Measurements from ENCODE around the gene SPX. TPM values are rescaled to one million over a fixed set of nuclear protein-coding genes. Genes with fewer than 3 reads are reported as not detected.

Gene SPX
- total RNA-seq, 4 donors from 2014 or later, result 1.5 to 2.4 (median 1.6) TPM; not detected in 1

DNA sequence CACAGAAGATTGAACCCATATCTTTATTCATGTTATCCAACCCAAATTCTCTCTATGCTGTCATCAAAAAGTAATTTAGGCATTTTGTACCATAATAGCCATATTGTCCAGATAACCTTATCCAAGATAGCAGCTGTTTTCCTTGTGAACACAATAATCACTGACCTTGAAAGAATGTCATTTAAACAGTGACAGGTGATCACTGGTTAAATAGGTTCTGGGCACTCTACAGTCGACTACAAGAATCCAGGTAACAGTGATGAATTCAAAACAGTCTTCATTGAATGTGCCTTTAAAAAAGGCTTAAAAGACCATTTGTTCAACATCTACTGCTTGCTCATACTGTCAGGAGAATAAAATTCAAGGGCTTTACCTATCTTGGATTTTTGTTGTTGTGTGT lies 4.6 kb upstream of the SPX start:
- 62 to 64% methylated on average over 1 of the region's 1 CpG for WGBS, 2 donors
- Histone ChIP-seq H3K4me1 (no peaks in the 10 kb centered on the region), H3K36me3 (peaks cover 0 to 11% (median 0%) of the 10 kb centered on the region in 3 donors), H3K4me3 (no peak overlapping the region), H3K27me3 (peaks cover 0 to under 1% of the 10 kb centered on the region in 2 donors), H3K9me3 (no peaks in the 10 kb centered on the region), H3K27ac (no peak overlapping the region)
- no peak for DNase-seq (ENCODE audit: low spot score in 2 of 2)
- TF ChIP-seq POLR2A (IDR thresholded peaks at IDR 0.05) (no peak), EP300 (IDR thresholded peaks at IDR 0.05) (no peak)
- TF ChIP-seq, protein P1, sequence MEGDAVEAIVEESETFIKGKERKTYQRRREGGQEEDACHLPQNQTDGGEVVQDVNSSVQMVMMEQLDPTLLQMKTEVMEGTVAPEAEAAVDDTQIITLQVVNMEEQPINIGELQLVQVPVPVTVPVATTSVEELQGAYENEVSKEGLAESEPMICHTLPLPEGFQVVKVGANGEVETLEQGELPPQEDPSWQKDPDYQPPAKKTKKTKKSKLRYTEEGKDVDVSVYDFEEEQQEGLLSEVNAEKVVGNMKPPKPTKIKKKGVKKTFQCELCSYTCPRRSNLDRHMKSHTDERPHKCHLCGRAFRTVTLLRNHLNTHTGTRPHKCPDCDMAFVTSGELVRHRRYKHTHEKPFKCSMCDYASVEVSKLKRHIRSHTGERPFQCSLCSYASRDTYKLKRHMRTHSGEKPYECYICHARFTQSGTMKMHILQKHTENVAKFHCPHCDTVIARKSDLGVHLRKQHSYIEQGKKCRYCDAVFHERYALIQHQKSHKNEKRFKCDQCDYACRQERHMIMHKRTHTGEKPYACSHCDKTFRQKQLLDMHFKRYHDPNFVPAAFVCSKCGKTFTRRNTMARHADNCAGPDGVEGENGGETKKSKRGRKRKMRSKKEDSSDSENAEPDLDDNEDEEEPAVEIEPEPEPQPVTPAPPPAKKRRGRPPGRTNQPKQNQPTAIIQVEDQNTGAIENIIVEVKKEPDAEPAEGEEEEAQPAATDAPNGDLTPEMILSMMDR (IDR thresholded peaks at IDR 0.05), result no peak

DNA sequence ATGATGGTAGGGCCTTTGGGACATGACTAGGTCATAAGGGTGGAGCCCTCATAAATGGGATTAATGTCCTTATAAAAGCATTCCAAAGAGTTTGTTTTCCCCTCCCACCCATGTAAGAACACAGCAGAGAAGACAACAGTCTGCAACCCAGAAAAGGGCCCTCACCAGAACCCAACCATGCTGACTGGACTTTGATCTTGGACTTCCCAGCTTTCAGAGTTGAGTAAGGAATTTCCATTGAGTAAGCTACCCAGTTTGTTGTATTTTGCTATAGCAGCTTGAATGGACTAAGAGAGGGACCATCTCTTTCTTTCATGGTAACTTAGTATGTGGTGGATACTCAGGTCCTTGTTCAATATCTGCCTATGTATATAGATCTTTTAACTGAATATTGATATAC lies 2.9 kb upstream of the SPX start:
- H3K36me3 ChIP-seq, result peaks cover 0 to 11% (median 0%) of the 10 kb centered on the region in 3 donors
- peaks cover 0 to 11% of the 10 kb centered on the region in 2 donors for H3K27me3 ChIP-seq
- no peaks in the 10 kb centered on the region for H3K9me3 ChIP-seq
- no peak overlapping the region for H3K4me3 ChIP-seq
- H3K4me1 ChIP-seq, result peaks cover 0 to 15% (median 2%) of the 10 kb centered on the region in 4 donors
- TF ChIP-seq POLR2A (IDR thresholded peaks at IDR 0.05) (no peak), EP300 (IDR thresholded peaks at IDR 0.05) (no peak)
- TF ChIP-seq, protein P1 (IDR thresholded peaks at IDR 0.05), result no peak
- no peak for DNase-seq (ENCODE audit: low spot score in 2 of 2)
- no peak overlapping the region for H3K27ac ChIP-seq

DNA sequence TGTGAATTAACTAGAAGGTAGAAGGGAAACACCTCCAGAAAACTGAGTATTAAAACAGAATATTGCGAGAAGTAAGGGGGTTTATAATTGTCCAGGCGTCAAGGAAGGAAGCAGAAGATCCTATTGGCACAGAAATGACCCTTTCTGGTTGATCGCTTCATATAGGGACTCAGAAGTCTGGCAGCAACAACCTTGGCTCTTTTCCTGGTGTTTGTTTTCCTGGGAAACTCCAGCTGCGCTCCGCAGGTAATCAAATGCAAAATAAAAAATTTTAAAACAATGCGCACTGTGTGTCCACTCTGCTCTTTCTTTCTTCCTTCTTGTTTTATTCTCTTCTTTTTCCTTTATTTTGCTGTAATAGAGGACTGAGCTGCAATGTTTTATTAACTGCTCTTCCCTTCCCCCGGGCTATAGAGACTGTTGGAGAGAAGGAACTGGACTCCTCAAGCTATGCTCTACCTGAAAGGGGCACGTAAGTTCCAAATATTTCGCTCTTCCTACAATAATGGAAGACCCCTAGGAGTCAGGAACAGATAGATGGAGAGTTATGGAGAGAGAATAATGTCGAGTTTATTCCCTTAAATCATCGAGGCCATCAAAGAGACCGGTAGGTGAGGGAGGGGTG lies 737 bp downstream of the SPX start:
- Histone ChIP-seq H3K27me3 (peaks cover 0 to 16% of the 10 kb centered on the region in 2 donors), H3K36me3 (no peaks in the 10 kb centered on the region), H3K9me3 (no peaks in the 10 kb centered on the region), H3K27ac (no peak overlapping the region), H3K4me3 (peak overlapping the region in 2 of 4 donors; percentile 47 to 62), H3K4me1 (peaks cover 0 to 19% (median 2%) of the 10 kb centered on the region in 4 donors)
- WGBS, 2 donors, result 43 to 49% methylated on average over 12 of the region's 12 CpGs
- DNase-seq (ENCODE audit: low spot score in 2 of 2), result no peak
- TF ChIP-seq EP300 (IDR thresholded peaks at IDR 0.05) (no peak), POLR2A (IDR thresholded peaks at IDR 0.05) (no peak)
- TF ChIP-seq, protein P1 (IDR thresholded peaks at IDR 0.05), result no peak

DNA sequence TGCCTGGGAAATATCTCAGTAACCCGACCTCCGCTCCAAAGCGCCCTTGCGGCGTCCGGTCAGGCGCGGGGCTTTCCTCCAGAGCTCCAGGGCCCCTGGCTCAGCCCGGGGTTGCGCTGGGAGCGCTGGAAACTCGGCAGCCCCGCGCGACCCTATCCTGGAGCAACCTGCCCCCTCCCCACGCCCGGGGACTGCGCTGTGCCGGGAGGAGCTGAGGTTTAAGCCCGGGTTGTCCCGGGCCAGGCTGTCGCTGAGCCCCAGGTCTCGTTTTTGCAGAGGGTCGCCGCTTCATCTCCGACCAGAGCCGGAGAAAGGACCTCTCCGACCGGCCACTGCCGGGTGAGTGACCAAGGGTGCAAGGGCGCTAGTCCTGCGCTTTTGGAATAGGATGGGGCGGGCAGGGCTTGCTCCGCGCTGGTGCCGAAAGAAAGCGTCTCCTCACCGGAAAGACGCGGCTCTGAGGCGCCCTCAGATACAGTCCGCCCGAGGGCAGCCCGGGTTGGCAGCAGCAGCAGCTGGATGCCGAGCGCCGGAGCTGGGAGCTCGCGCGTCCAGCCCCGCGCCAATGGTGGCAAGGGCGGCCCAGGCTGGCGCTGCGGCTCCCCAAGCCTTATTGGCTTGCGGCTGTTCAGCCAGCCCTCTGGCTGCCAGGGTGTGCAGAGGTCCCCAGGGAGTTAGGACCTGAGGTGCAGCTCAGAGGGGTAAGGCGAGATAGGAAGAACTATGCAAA lies 1.5 kb downstream of the SPX start:
- Histone ChIP-seq H3K9me3 (no peaks in the 10 kb centered on the region), H3K4me3 (peak overlapping the region; percentile 22 to 62 (median 50)), H3K36me3 (no peaks in the 10 kb centered on the region), H3K27ac (no peak overlapping the region), H3K27me3 (peaks cover 0 to 16% of the 10 kb centered on the region in 2 donors), H3K4me1 (peaks cover 0 to 19% (median 2%) of the 10 kb centered on the region in 4 donors)
- 1 to 2% methylated on average over 14 to 46 of the region's 57 CpGs for WGBS, 2 donors
- DNase-seq (ENCODE audit: low spot score in 2 of 2), result no peak
- TF ChIP-seq, protein P1 (IDR thresholded peaks at IDR 0.05), result no peak
- TF ChIP-seq EP300 (IDR thresholded peaks at IDR 0.05), result no peak
- TF ChIP-seq POLR2A (IDR thresholded peaks at IDR 0.05), result no peak

DNA sequence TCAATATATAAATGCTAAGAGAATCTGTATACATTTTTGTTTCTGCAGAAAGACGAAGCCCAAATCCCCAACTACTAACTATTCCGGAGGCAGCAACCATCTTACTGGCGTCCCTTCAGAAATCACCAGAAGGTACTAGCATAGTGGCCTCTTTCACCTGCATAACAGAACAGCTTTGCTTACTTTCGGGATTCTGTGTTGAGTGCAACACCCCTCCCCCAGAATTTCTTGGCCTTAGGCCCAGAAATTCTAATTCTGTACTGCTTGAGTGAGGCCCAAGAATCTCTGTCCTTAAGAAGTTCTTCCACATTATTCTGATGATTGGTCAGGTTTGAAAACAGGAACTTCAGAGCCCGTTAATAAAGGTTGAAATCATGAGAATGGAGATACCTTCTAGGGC lies 2.9 kb downstream of the SPX start:
- H3K27ac ChIP-seq, result no peak overlapping the region
- WGBS, 2 donors, result 77 to 80% methylated on average over 5 of the region's 5 CpGs

More for the DNA sequence above, 2.9 kb downstream of the SPX start:
- Histone ChIP-seq H3K4me3 (no peak overlapping the region), H3K27me3 (peaks cover 0 to 16% of the 10 kb centered on the region in 2 donors), H3K4me1 (peaks cover 0 to 19% (median 2%) of the 10 kb centered on the region in 4 donors), H3K36me3 (no peaks in the 10 kb centered on the region), H3K9me3 (no peaks in the 10 kb centered on the region)
- TF ChIP-seq, protein P1 (IDR thresholded peaks at IDR 0.05), result no peak
- TF ChIP-seq POLR2A (IDR thresholded peaks at IDR 0.05), result no peak
- TF ChIP-seq EP300 (IDR thresholded peaks at IDR 0.05), result no peak
- DNase-seq (ENCODE audit: low spot score in 2 of 2), result no peak

All from tibial nerve (tissue), 4 donors.